Neural crest cell (in vitro differentiated cells): ENCODE results near the gene HSF4. TPM values are rescaled to one million over a fixed set of nuclear protein-coding genes. Genes with fewer than 3 reads are reported as not detected.
"Not testable (repeated sequence)": the region's sequence is repeated elsewhere in the genome, so short reads cannot be mapped to it uniquely, and the experiment has no call there.

Experiments
- DNase-seq: peaks from one replicate; pipeline ENCODE4 v3.0.0; 2021; ENCODE audit warnings: low read depth, mixed read lengths, low spot score
- H3K27ac Mint-ChIP-seq: one replicate; pipeline ENCODE4 v1.8.0; 2021; ENCODE audit warnings: mild to moderate bottlenecking, mixed read lengths; ENCODE audit not compliant: unreplicated experiment
- H3K27me3 Mint-ChIP-seq: 2 replicates; pipeline ENCODE4 v1.8.0; 2021; ENCODE audit warnings: low read depth, mild to moderate bottlenecking, mixed read lengths
- H3K36me3 Mint-ChIP-seq: 2 replicates; pipeline ENCODE4 v1.8.0; 2021; ENCODE audit warnings: low read depth, mild to moderate bottlenecking, mixed read lengths
- H3K4me1 Mint-ChIP-seq: 2 replicates; pipeline ENCODE4 v1.8.0; 2021; ENCODE audit warnings: mixed read lengths
- H3K4me3 Mint-ChIP-seq: one replicate; pipeline ENCODE4 v1.8.0; 2021; ENCODE audit warnings: mild to moderate bottlenecking, mixed read lengths
- H3K9me3 Mint-ChIP-seq: 2 replicates; pipeline ENCODE4 v1.8.0; 2021; ENCODE audit warnings: mixed read lengths
- total RNA-seq: library from RNA; stranded (reverse); gene quantifications from 2 replicates; pipeline ENCODE4 v1.2.1, GENCODE V29; 2021
- TF ChIP-seq, protein P1 (sequence below): fragments of 200-600 bp; sonication (generic); conservative IDR thresholded peaks from 2 replicates; pipeline ENCODE4 v1.5.0; 2021; ENCODE audit warnings: antibody characterized with exemption, mild to moderate bottlenecking

Gene HSF4
- total RNA-seq, 1 donor from 2014 or later = 1.3 TPM

DNA sequence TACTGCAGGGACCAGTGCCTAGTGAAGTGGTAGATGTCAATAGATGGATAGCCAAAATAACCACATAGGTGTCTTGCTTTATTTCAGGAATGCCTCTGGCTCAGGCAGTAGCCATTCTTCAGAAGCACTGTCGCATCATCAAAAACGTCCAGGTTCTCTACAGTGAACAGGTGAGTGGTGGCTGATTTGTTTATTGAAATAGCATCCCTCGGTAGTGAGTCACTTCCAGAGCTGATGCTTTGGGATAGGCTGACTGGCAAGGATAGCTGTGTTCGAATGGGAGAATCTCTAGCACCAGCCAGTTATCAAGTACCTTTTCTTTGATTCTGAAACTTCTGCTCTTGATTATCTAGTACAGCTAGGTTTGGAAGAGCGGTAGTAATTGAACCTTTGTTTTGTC, 44.5 kb upstream of the HSF4 start:
- Mint-ChIP-seq H3K4me3 (no peak overlapping the region), H3K4me1 (peaks cover 5% of the 10 kb centered on the region), H3K27ac (no peak overlapping the region), H3K36me3 (peaks cover 2% of the 10 kb centered on the region), H3K9me3 (no peaks in the 10 kb centered on the region), H3K27me3 (no peaks in the 10 kb centered on the region)
- TF ChIP-seq, protein P1, sequence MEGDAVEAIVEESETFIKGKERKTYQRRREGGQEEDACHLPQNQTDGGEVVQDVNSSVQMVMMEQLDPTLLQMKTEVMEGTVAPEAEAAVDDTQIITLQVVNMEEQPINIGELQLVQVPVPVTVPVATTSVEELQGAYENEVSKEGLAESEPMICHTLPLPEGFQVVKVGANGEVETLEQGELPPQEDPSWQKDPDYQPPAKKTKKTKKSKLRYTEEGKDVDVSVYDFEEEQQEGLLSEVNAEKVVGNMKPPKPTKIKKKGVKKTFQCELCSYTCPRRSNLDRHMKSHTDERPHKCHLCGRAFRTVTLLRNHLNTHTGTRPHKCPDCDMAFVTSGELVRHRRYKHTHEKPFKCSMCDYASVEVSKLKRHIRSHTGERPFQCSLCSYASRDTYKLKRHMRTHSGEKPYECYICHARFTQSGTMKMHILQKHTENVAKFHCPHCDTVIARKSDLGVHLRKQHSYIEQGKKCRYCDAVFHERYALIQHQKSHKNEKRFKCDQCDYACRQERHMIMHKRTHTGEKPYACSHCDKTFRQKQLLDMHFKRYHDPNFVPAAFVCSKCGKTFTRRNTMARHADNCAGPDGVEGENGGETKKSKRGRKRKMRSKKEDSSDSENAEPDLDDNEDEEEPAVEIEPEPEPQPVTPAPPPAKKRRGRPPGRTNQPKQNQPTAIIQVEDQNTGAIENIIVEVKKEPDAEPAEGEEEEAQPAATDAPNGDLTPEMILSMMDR = no peak
- no peak for DNase-seq

DNA sequence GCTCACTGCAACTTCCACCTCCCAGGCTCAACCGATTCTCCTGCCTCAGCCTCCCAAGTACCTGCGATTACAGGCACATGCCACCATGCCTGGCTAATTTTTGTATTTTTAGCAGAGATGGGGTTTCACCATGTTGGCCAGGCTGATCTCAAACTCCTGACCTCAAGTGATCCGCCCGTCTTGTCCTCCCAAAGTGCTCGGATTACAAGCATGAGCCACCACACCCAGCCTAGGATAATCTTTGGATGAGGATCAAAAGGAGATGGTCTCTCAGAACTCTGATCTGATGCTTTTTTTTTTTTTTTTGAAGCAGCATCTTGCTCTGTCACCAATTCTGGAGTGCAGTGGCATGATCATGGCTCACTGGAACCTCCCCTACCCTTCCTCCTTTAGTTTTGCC, 41.7 kb upstream of the HSF4 start:
- H3K36me3 Mint-ChIP-seq, DNase-seq, H3K9me3 Mint-ChIP-seq, H3K27ac Mint-ChIP-seq, H3K4me1 Mint-ChIP-seq, H3K27me3 Mint-ChIP-seq, H3K4me3 Mint-ChIP-seq: not testable (repeated sequence)

DNA sequence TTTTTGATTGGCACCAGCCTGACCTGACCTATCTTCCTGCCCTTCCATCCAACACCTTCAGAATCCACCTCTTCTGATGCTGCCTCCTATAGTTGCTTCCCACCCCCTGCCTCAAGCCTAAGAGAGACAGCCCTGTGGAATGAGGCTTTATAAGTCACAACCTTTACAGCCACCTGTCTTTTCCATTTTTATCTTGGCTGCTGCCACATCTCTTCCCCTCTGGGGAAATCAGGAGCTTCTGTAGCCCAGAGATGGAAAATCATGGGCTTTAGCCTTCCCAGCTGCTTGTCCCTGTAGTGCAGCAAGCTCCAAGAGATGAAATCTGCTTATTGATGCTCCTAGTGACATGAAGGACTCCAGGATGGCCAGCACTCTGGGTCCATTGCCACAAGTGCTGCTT, 36.1 kb upstream of the HSF4 start:
- Mint-ChIP-seq H3K4me3 (no peak overlapping the region), H3K4me1 (no peaks in the 10 kb centered on the region), H3K27me3 (no peaks in the 10 kb centered on the region), H3K9me3 (no peaks in the 10 kb centered on the region), H3K27ac (no peak overlapping the region), H3K36me3 (peaks cover 11% of the 10 kb centered on the region)
- TF ChIP-seq, protein P1 = no peak
- no peak for DNase-seq

DNA sequence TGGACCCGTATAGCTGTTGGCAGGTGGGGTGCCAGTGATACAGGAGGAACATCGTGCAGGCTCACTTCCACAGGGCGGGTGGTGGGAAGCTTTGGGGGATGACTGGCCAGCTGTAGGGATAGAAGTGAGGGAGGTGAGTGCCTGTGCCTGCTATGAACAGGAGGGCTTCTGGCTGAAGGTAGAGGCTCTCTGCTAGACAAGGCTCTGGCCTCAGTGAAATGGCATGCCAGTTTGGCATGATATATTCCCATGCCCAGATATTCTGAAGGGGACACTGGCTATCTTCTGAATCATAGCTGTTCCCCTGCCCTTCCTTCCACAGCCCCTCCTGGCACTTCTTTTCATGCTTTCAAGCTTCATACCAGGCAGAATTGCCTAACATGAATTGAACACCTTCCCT, 35.7 kb upstream of the HSF4 start:
- Mint-ChIP-seq H3K36me3 (peaks cover 9% of the 10 kb centered on the region), H3K27ac (no peak overlapping the region), H3K4me1 (no peaks in the 10 kb centered on the region), H3K9me3 (no peaks in the 10 kb centered on the region), H3K4me3 (no peak overlapping the region), H3K27me3 (no peaks in the 10 kb centered on the region)
- TF ChIP-seq, protein P1 = no peak
- DNase-seq = no peak

DNA sequence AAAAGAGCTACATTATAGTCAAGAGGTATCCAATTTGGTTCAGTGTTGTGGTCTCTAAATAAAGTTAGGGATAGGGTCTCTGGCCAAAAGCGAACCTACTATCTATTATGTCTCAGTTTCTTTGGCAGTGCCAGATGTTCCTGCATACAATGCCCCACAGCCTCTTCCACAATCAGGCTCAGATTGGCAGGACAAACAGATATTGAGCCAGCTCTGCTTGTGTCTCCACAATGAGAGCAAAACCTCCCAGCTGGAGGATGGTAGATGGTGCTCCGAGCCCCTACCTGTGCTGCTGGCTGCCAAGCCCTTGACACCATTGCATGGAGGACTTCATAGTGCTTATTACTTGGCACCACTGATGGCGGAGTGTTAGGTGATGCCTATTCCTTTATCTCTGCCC, 35.1 kb upstream of the HSF4 start:
- H3K27me3 Mint-ChIP-seq = no peaks in the 10 kb centered on the region

DNA sequence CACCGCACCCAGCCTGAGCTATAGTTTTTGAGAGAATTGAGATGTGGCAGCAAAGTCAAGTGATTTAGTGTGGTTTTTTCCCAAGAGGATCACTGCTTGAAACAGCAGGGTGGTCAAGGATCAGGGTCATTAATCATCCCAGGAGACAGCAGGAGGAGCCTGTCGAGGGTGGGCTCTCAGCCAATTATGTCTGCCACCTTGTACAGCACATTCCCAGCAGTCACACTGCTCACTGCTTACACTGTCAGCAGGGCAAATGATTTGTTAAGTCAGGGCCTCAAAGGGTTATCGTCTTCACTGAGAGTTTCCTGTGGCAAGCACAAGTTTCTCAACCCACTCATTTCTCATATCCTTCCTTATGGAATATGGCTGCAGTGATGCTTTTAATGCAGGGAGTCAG, 26.9 kb upstream of the HSF4 start:
- Mint-ChIP-seq H3K9me3 (no peaks in the 10 kb centered on the region), H3K27ac (no peak overlapping the region), H3K36me3 (peaks cover 10% of the 10 kb centered on the region), H3K27me3 (no peaks in the 10 kb centered on the region), H3K4me1 (no peaks in the 10 kb centered on the region), H3K4me3 (no peak overlapping the region)
- no peak for DNase-seq
- TF ChIP-seq, protein P1 = no peak

More for the DNA sequence above, 35.1 kb upstream of the HSF4 start:
- no peak overlapping the region for H3K27ac Mint-ChIP-seq
- no peaks in the 10 kb centered on the region for H3K9me3 Mint-ChIP-seq
- no peaks in the 10 kb centered on the region for H3K4me1 Mint-ChIP-seq
- TF ChIP-seq, protein P1 = no peak
- no peak for DNase-seq
- H3K4me3 Mint-ChIP-seq = no peak overlapping the region
- peaks cover 9% of the 10 kb centered on the region for H3K36me3 Mint-ChIP-seq
